Peyer's patch (tissue), 4 donors: Measurements from ENCODE around the gene OSBPL5.

Experiments used
- POLR2A ChIP-seq, 2 donors: fragments of 450-650 bp; IDR thresholded peaks; one replicate each; pipeline ENCODE4 v1.5.1; 2017; ENCODE audit warnings: antibody characterized with exemption in 2 of 2, mild to moderate bottlenecking in 2 of 2, moderate library complexity in 2 of 2
- TF ChIP-seq, protein P1 (sequence below), 6 experiments: fragments of 450-650 bp in 4 of 6; fragments of 200-600 bp in 2 of 6; sonication (generic) in 1 of 6; IDR thresholded peaks; one replicate each; pipeline ENCODE4 v1.5.1; 2017 to 2019; ENCODE audit warnings: antibody characterized with exemption in 6 of 6, mild to moderate bottlenecking in 3 of 6, moderate library complexity in 1 of 6

- peak in 1 of 2 donors; percentile 22 for TF ChIP-seq POLR2A (IDR thresholded peaks at IDR 0.05)
- TF ChIP-seq, protein P1, sequence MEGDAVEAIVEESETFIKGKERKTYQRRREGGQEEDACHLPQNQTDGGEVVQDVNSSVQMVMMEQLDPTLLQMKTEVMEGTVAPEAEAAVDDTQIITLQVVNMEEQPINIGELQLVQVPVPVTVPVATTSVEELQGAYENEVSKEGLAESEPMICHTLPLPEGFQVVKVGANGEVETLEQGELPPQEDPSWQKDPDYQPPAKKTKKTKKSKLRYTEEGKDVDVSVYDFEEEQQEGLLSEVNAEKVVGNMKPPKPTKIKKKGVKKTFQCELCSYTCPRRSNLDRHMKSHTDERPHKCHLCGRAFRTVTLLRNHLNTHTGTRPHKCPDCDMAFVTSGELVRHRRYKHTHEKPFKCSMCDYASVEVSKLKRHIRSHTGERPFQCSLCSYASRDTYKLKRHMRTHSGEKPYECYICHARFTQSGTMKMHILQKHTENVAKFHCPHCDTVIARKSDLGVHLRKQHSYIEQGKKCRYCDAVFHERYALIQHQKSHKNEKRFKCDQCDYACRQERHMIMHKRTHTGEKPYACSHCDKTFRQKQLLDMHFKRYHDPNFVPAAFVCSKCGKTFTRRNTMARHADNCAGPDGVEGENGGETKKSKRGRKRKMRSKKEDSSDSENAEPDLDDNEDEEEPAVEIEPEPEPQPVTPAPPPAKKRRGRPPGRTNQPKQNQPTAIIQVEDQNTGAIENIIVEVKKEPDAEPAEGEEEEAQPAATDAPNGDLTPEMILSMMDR (IDR thresholded peaks at IDR 0.05), result no peak
These were observed 4.7 kb downstream of the OSBPL5 start for GRCh38 chr11:3160252-3161031.
